Measurements from ENCODE around the gene ZSCAN31.

The ZSCAN31 gene

GRCh38 chr6:28356666-28357020 is 20.7 kb upstream of the ZSCAN31 start:
- Mint-ChIP-seq H3K27me3 (no peaks in the 10 kb centered on the region), H3K27ac (no peak overlapping the region), H3K36me3 (peaks cover 2% of the 10 kb centered on the region), H3K4me1 (peaks cover 30% of the 10 kb centered on the region), H3K9me3 (no peaks in the 10 kb centered on the region), H3K4me3 (no peak overlapping the region)

GRCh38 chr6:28355743-28356665 is 20.1 kb upstream of the ZSCAN31 start:
- Mint-ChIP-seq H3K27ac (no peak overlapping the region), H3K4me3 (peak overlapping the region; percentile 89), H3K9me3 (no peaks in the 10 kb centered on the region), H3K4me1 (peaks cover 37% of the 10 kb centered on the region), H3K36me3 (peaks cover 2% of the 10 kb centered on the region), H3K27me3 (no peaks in the 10 kb centered on the region)

GRCh38 chr6:28354688-28355554 is 19.0 kb upstream of the ZSCAN31 start:
- no peaks in the 10 kb centered on the region for H3K9me3 Mint-ChIP-seq
- H3K27ac Mint-ChIP-seq = no peak overlapping the region
- H3K4me1 Mint-ChIP-seq = peaks cover 48% of the 10 kb centered on the region
- no peaks in the 10 kb centered on the region for H3K36me3 Mint-ChIP-seq
- no peaks in the 10 kb centered on the region for H3K27me3 Mint-ChIP-seq
- peak overlapping the region; percentile 89 for H3K4me3 Mint-ChIP-seq

- Mint-ChIP-seq H3K9me3 (no peaks in the 10 kb centered on the region), H3K36me3 (peaks cover 2% of the 10 kb centered on the region), H3K4me3 (no peak overlapping the region), H3K27me3 (no peaks in the 10 kb centered on the region), H3K27ac (peak overlapping the region; percentile 71), H3K4me1 (peaks cover 54% of the 10 kb centered on the region)
Measured at GRCh38 chr6:28353981-28354676, 18.2 kb upstream of the ZSCAN31 start.

GRCh38 chr6:28353356-28353755 is 17.4 kb upstream of the ZSCAN31 start:
- peak overlapping the region; percentile 42 for H3K4me3 Mint-ChIP-seq

GRCh38 chr6:28351493-28351925 is 15.6 kb upstream of the ZSCAN31 start:
- Mint-ChIP-seq H3K9me3 (no peaks in the 10 kb centered on the region), H3K27me3 (peaks cover 2% of the 10 kb centered on the region), H3K27ac (peak overlapping the region; percentile 87), H3K4me1 (peaks cover 54% of the 10 kb centered on the region), H3K36me3 (peaks cover 2% of the 10 kb centered on the region), H3K4me3 (peak overlapping the region; percentile 97)

More at GRCh38 chr6:28353356-28353755, 17.4 kb upstream of the ZSCAN31 start:
- peak overlapping the region; percentile 36 for H3K27ac Mint-ChIP-seq
- H3K36me3 Mint-ChIP-seq = peaks cover 2% of the 10 kb centered on the region
- no peaks in the 10 kb centered on the region for H3K9me3 Mint-ChIP-seq
- H3K4me1 Mint-ChIP-seq = peaks cover 54% of the 10 kb centered on the region
- H3K27me3 Mint-ChIP-seq = no peaks in the 10 kb centered on the region

- H3K4me3 Mint-ChIP-seq = peak overlapping the region; percentile 97
- no peaks in the 10 kb centered on the region for H3K9me3 Mint-ChIP-seq
- H3K4me1 Mint-ChIP-seq = peaks cover 51% of the 10 kb centered on the region
- no peak overlapping the region for H3K27ac Mint-ChIP-seq
- H3K36me3 Mint-ChIP-seq = peaks cover 2% of the 10 kb centered on the region
- H3K27me3 Mint-ChIP-seq = peaks cover 2% of the 10 kb centered on the region
Measured at GRCh38 chr6:28351087-28351486, 15.1 kb upstream of the ZSCAN31 start.

GRCh38 chr6:28349892-28350737 is 14.2 kb upstream of the ZSCAN31 start, which contains the start of gene ZKSCAN3:
Gene ZKSCAN3, plus strand, starts transcription at chr6:28349947. Its CDS starts 9,640 bp downstream, at chr6:28359587.
- peaks cover 43% of the 10 kb centered on the region for H3K4me1 Mint-ChIP-seq
- peak within 1 kb of the TSS; percentile 93 for H3K27ac Mint-ChIP-seq
- H3K36me3 Mint-ChIP-seq = peaks cover 2% of the 10 kb centered on the region
- H3K9me3 Mint-ChIP-seq = no peaks in the 10 kb centered on the region
- H3K27me3 Mint-ChIP-seq = peaks cover 2% of the 10 kb centered on the region
- peak within 1 kb of the TSS; percentile 97 for H3K4me3 Mint-ChIP-seq

GRCh38 chr6:28349344-28349891 is 13.5 kb upstream of the ZSCAN31 start:
- Mint-ChIP-seq H3K27ac (peak overlapping the region; percentile 93), H3K4me1 (peaks cover 43% of the 10 kb centered on the region), H3K9me3 (no peaks in the 10 kb centered on the region), H3K27me3 (peaks cover 4% of the 10 kb centered on the region), H3K36me3 (peaks cover 2% of the 10 kb centered on the region), H3K4me3 (peak overlapping the region; percentile 97)

- Mint-ChIP-seq H3K27me3 (peaks cover 5% of the 10 kb centered on the region), H3K36me3 (peaks cover 2% of the 10 kb centered on the region), H3K9me3 (no peaks in the 10 kb centered on the region), H3K4me1 (peaks cover 28% of the 10 kb centered on the region), H3K27ac (peak overlapping the region; percentile 25), H3K4me3 (no peak overlapping the region)
Measured at GRCh38 chr6:28347119-28347518, 11.2 kb upstream of the ZSCAN31 start.

GRCh38 chr6:28345201-28345600 is 9.3 kb upstream of the ZSCAN31 start:
- H3K4me3 Mint-ChIP-seq = no peak overlapping the region
- peaks cover 5% of the 10 kb centered on the region for H3K27me3 Mint-ChIP-seq
- H3K27ac Mint-ChIP-seq = no peak overlapping the region
- H3K4me1 Mint-ChIP-seq = peaks cover 9% of the 10 kb centered on the region
- peaks cover 5% of the 10 kb centered on the region for H3K36me3 Mint-ChIP-seq
- H3K9me3 Mint-ChIP-seq = peaks cover 6% of the 10 kb centered on the region

GRCh38 chr6:28343898-28344677 is 8.1 kb upstream of the ZSCAN31 start:
- Mint-ChIP-seq H3K4me3 (no peak overlapping the region), H3K27ac (no peak overlapping the region), H3K9me3 (peaks cover 6% of the 10 kb centered on the region), H3K36me3 (peaks cover 3% of the 10 kb centered on the region), H3K27me3 (peaks cover 5% of the 10 kb centered on the region), H3K4me1 (no peaks in the 10 kb centered on the region)

- no peaks in the 10 kb centered on the region for H3K4me1 Mint-ChIP-seq
- H3K4me3 Mint-ChIP-seq = no peak overlapping the region
- H3K36me3 Mint-ChIP-seq = peaks cover 3% of the 10 kb centered on the region
- peaks cover 6% of the 10 kb centered on the region for H3K9me3 Mint-ChIP-seq
- H3K27ac Mint-ChIP-seq = no peak overlapping the region
- H3K27me3 Mint-ChIP-seq = peaks cover 3% of the 10 kb centered on the region
Measured at GRCh38 chr6:28340310-28341095, 4.6 kb upstream of the ZSCAN31 start.

All from activated naive CD4-positive, alpha-beta T cell treated with anti-CD3 and anti-CD28 coated beads, Interleukin-2, amount 50 U/mL, for 24 hours (primary cell).